GM23338 (cell line): Measurements from ENCODE around the gene PHLDA3. TPM values are rescaled to one million over a fixed set of nuclear protein-coding genes. Genes with fewer than 3 reads are reported as not detected.

Experiments used
- ATAC-seq: fragments of 200-7000 bp; cut with Tn5 transposase; 3 replicates; pipeline ENCODE4 v1.9.1; 2020
- DNase-seq: peaks from one replicate; pipeline ENCODE4 v3.0.0-alpha.2; 2015; ENCODE audit warnings: low spot score
- H2AFZ ChIP-seq: fragments of 200-600 bp; sonication (generic); 2 replicates; pipeline ENCODE4 v1.8.0; 2016; ENCODE audit warnings: antibody characterized with exemption, mild to moderate bottlenecking, moderate library complexity
- H3F3A ChIP-seq: fragments of 200-600 bp; sonication (generic); replicated peaks from 2 replicates; pipeline ENCODE4 v1.8.0; 2017; ENCODE audit warnings: antibody characterized with exemption, mixed run types, low read depth
- H3K27ac ChIP-seq: fragments of 200-600 bp; sonication (generic); 2 replicates; pipeline ENCODE4 v1.6.1; 2016; ENCODE audit warnings: low read depth
- H3K27me3 ChIP-seq: fragments of 200-600 bp; sonication (generic); 2 replicates; pipeline ENCODE4 v1.8.0; 2016; ENCODE audit warnings: mild to moderate bottlenecking, mixed run types, moderate library complexity; ENCODE audit not compliant: insufficient read depth
- H3K36me3 ChIP-seq: fragments of 200-600 bp; sonication (generic); 2 replicates; pipeline ENCODE4 v1.8.0; 2016; ENCODE audit warnings: mild to moderate bottlenecking; ENCODE audit not compliant: insufficient read depth
- H3K4me1 ChIP-seq: fragments of 200-600 bp; sonication (generic); 2 replicates; pipeline ENCODE4 v1.8.0; 2016; ENCODE audit warnings: mild to moderate bottlenecking, moderate library complexity; ENCODE audit not compliant: insufficient read depth
- H3K4me2 ChIP-seq: fragments of 200-600 bp; sonication (generic); 2 replicates; pipeline ENCODE4 v1.7.1; 2017; ENCODE audit warnings: mixed run types
- H3K4me3 ChIP-seq: fragments of 200-600 bp; sonication (generic); 2 replicates; pipeline ENCODE4 v1.6.1; 2016; ENCODE audit warnings: mixed run types
- H3K79me2 ChIP-seq: fragments of 200-600 bp; sonication (generic); replicated peaks from 2 replicates; pipeline ENCODE4 v1.8.0; 2017; ENCODE audit warnings: mild to moderate bottlenecking; ENCODE audit not compliant: insufficient read depth
- H3K9me2 ChIP-seq: fragments of 200-600 bp; sonication (generic); 2 replicates; pipeline ENCODE4 v1.8.0; 2017; ENCODE audit not compliant: insufficient read depth
- H4K20me1 ChIP-seq: fragments of 200-600 bp; sonication (generic); replicated peaks from 2 replicates; pipeline ENCODE4 v1.8.0; 2017; ENCODE audit warnings: mild to moderate bottlenecking; ENCODE audit not compliant: insufficient read depth
- H3K27ac Mint-ChIP-seq: 2 replicates; pipeline ENCODE4 v1.8.0; 2020; ENCODE audit warnings: inconsistent platforms, mild to moderate bottlenecking, moderate library complexity, mixed read lengths
- H3K27me3 Mint-ChIP-seq: 3 replicates; pipeline ENCODE4 v1.8.0; 2022; ENCODE audit warnings: low read depth, mild to moderate bottlenecking, moderate library complexity, mixed read lengths, inconsistent platforms; ENCODE audit not compliant: insufficient read depth, poor library complexity
- H3K36me3 Mint-ChIP-seq: 3 replicates; pipeline ENCODE4 v1.8.0; 2021; ENCODE audit warnings: low read depth, mild to moderate bottlenecking, inconsistent platforms, moderate library complexity, mixed read lengths
- H3K4me1 Mint-ChIP-seq: 3 replicates; pipeline ENCODE4 v1.8.0; 2020; ENCODE audit warnings: mild to moderate bottlenecking, inconsistent platforms, mixed read lengths
- H3K4me3 Mint-ChIP-seq: 3 replicates; pipeline ENCODE4 v1.8.0; 2021; ENCODE audit warnings: moderate library complexity, mild to moderate bottlenecking, inconsistent platforms, mixed read lengths
- H3K9me3 Mint-ChIP-seq: 3 replicates; pipeline ENCODE4 v1.8.0; 2020; ENCODE audit warnings: moderate library complexity, mild to moderate bottlenecking, inconsistent platforms, mixed read lengths
- EZH2 ChIP-seq: fragments of 200-600 bp; sonication (generic); IDR thresholded peaks from one replicate; pipeline ENCODE4 v1.8.0; 2017; ENCODE audit warnings: antibody characterized with exemption, mild to moderate bottlenecking, low read depth; ENCODE audit not compliant: unreplicated experiment
- NANOG ChIP-seq: IDR thresholded peaks from 2 replicates; pipeline ENCODE4 v1.6.1; 2016; ENCODE audit warnings: antibody characterized with exemption, borderline replicate concordance
- POLR2AphosphoS5 ChIP-seq: IDR thresholded peaks from 2 replicates; pipeline ENCODE4 v1.6.1; 2016; ENCODE audit warnings: antibody characterized with exemption, low read depth
- ZNF331 ChIP-seq: fragments of 250-450 bp; sonication (Bioruptor Pico); IDR thresholded peaks from 2 replicates; pipeline ENCODE4 v1.5.0; 2020; ENCODE audit warnings: low read depth, mild to moderate bottlenecking, moderate library complexity
- polyA plus RNA-seq: library from polyadenylated mRNA; unstranded; fragments of >200 nt; fragmentation: Nextera tagmentation; extraction: Ambion mirVana; gene quantifications from 2 replicates; pipeline ENCODE4 v1.2.1, GENCODE V29; 2016
- total RNA-seq: library from RNA; depleted of rRNA; stranded (reverse); fragments of >200 nt; shearing (Covaris generic); gene quantifications from 2 replicates; pipeline ENCODE4 v1.2.3, GENCODE V29; 2014
- TF ChIP-seq, protein P1 (sequence below): fragments of 250-450 bp; sonication (Bioruptor Pico); IDR thresholded peaks from 2 replicates; pipeline ENCODE4 v1.5.0; 2020; ENCODE audit warnings: mild to moderate bottlenecking, moderate library complexity
- TF ChIP-seq, protein P2 (sequence below): IDR thresholded peaks from one replicate; pipeline ENCODE4 v1.6.1; 2018; ENCODE audit warnings: antibody characterized with exemption; ENCODE audit not compliant: unreplicated experiment
- TF ChIP-seq, protein P3 (sequence below): IDR thresholded peaks from 2 replicates; pipeline ENCODE4 v1.6.1; 2016; ENCODE audit warnings: antibody characterized with exemption

Gene PHLDA3
- total and polyA plus RNA-seq, 2 experiments from 2014 or later: 37.5 to 87.4 TPM

DNA sequence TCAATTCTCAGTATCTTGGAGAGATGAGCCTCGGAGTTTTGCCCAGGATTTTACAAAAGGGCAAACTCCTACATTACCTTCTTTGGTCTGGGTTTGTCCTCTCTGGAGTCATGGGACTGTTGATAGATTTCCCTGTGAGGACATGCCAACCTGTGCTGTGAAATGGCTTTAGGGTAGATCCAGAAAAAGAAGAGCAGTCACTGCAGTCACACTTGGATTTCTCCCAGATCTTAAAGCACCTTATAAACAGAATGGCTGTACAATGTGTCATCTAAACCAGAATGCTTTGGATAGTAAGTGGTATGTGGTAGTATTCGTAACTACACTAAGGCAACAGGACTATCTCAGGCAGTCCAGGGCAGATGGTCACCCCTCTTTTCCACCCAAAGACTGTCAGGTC is 39.8 kb upstream of the PHLDA3 start (continued):
- TF ChIP-seq, protein P1, sequence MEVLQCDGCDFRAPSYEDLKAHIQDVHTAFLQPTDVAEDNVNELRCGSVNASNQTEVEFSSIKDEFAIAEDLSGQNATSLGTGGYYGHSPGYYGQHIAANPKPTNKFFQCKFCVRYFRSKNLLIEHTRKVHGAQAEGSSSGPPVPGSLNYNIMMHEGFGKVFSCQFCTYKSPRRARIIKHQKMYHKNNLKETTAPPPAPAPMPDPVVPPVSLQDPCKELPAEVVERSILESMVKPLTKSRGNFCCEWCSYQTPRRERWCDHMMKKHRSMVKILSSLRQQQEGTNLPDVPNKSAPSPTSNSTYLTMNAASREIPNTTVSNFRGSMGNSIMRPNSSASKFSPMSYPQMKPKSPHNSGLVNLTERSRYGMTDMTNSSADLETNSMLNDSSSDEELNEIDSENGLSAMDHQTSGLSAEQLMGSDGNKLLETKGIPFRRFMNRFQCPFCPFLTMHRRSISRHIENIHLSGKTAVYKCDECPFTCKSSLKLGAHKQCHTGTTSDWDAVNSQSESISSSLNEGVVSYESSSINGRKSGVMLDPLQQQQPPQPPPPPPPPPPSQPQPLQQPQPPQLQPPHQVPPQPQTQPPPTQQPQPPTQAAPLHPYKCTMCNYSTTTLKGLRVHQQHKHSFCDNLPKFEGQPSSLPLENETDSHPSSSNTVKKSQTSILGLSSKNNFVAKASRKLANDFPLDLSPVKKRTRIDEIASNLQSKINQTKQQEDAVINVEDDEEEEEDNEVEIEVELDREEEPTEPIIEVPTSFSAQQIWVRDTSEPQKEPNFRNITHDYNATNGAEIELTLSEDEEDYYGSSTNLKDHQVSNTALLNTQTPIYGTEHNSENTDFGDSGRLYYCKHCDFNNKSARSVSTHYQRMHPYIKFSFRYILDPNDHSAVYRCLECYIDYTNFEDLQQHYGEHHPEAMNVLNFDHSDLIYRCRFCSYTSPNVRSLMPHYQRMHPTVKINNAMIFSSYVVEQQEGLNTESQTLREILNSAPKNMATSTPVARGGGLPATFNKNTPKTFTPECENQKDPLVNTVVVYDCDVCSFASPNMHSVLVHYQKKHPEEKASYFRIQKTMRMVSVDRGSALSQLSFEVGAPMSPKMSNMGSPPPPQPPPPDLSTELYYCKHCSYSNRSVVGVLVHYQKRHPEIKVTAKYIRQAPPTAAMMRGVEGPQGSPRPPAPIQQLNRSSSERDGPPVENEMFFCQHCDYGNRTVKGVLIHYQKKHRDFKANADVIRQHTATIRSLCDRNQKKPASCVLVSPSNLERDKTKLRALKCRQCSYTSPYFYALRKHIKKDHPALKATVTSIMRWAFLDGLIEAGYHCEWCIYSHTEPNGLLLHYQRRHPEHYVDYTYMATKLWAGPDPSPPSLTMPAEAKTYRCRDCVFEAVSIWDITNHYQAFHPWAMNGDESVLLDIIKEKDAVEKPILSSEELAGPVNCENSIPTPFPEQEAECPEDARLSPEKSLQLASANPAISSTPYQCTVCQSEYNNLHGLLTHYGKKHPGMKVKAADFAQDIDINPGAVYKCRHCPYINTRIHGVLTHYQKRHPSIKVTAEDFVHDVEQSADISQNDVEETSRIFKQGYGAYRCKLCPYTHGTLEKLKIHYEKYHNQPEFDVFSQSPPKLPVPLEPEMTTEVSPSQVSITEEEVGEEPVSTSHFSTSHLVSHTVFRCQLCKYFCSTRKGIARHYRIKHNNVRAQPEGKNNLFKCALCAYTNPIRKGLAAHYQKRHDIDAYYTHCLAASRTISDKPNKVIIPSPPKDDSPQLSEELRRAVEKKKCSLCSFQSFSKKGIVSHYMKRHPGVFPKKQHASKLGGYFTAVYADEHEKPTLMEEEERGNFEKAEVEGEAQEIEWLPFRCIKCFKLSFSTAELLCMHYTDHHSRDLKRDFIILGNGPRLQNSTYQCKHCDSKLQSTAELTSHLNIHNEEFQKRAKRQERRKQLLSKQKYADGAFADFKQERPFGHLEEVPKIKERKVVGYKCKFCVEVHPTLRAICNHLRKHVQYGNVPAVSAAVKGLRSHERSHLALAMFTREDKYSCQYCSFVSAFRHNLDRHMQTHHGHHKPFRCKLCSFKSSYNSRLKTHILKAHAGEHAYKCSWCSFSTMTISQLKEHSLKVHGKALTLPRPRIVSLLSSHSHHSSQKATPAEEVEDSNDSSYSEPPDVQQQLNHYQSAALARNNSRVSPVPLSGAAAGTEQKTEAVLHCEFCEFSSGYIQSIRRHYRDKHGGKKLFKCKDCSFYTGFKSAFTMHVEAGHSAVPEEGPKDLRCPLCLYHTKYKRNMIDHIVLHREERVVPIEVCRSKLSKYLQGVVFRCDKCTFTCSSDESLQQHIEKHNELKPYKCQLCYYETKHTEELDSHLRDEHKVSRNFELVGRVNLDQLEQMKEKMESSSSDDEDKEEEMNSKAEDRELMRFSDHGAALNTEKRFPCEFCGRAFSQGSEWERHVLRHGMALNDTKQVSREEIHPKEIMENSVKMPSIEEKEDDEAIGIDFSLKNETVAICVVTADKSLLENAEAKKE (CRISPR knock-in tag): no peak
- TF ChIP-seq, protein P2, sequence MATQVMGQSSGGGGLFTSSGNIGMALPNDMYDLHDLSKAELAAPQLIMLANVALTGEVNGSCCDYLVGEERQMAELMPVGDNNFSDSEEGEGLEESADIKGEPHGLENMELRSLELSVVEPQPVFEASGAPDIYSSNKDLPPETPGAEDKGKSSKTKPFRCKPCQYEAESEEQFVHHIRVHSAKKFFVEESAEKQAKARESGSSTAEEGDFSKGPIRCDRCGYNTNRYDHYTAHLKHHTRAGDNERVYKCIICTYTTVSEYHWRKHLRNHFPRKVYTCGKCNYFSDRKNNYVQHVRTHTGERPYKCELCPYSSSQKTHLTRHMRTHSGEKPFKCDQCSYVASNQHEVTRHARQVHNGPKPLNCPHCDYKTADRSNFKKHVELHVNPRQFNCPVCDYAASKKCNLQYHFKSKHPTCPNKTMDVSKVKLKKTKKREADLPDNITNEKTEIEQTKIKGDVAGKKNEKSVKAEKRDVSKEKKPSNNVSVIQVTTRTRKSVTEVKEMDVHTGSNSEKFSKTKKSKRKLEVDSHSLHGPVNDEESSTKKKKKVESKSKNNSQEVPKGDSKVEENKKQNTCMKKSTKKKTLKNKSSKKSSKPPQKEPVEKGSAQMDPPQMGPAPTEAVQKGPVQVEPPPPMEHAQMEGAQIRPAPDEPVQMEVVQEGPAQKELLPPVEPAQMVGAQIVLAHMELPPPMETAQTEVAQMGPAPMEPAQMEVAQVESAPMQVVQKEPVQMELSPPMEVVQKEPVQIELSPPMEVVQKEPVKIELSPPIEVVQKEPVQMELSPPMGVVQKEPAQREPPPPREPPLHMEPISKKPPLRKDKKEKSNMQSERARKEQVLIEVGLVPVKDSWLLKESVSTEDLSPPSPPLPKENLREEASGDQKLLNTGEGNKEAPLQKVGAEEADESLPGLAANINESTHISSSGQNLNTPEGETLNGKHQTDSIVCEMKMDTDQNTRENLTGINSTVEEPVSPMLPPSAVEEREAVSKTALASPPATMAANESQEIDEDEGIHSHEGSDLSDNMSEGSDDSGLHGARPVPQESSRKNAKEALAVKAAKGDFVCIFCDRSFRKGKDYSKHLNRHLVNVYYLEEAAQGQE: no peak
- TF ChIP-seq, protein P3, sequence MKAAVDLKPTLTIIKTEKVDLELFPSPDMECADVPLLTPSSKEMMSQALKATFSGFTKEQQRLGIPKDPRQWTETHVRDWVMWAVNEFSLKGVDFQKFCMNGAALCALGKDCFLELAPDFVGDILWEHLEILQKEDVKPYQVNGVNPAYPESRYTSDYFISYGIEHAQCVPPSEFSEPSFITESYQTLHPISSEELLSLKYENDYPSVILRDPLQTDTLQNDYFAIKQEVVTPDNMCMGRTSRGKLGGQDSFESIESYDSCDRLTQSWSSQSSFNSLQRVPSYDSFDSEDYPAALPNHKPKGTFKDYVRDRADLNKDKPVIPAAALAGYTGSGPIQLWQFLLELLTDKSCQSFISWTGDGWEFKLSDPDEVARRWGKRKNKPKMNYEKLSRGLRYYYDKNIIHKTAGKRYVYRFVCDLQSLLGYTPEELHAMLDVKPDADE: no peak

DNA sequence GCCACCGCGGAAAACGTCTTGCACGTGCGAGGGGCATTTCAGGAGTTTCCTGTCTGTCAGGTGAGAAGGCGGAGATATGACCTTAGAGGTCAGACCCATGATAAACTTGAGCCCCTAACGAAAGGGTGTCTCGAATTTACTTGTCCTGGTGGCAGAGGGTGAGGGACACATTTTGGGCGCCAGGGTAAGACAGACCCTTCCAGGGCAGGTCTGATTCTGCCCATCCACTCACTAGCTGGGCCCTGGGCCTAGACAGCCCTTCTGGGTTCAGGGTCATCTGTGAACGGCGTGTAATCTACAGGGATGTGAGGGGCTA is 38.3 kb upstream of the PHLDA3 start:
- H3K36me3 Mint-ChIP-seq: no peaks in the 10 kb centered on the region
- H3K4me3 ChIP-seq: peak overlapping the region; percentile 65

More for the DNA sequence above, 38.3 kb upstream of the PHLDA3 start:
- H3K4me1 ChIP-seq: peaks cover 35% of the 10 kb centered on the region
- peaks cover 50% of the 10 kb centered on the region for H3K4me1 Mint-ChIP-seq
- DNase-seq (peak; percentile 50), ATAC-seq (no peak)
- no peaks in the 10 kb centered on the region for H3K9me2 ChIP-seq
- TF ChIP-seq ZNF331 (CRISPR knock-in tag) (no peak), POLR2AphosphoS5 (no peak), NANOG (no peak), EZH2 (peak; percentile 31)
- H3K4me2 ChIP-seq: peak overlapping the region; percentile 95
- H3K4me3 Mint-ChIP-seq: peak overlapping the region; percentile 72
- peaks cover 15% of the 10 kb centered on the region; the same call in 1 of the 2 replicates for H3F3A ChIP-seq
- H3K9me3 Mint-ChIP-seq: no peaks in the 10 kb centered on the region
- peaks cover 3% of the 10 kb centered on the region; the same call in 1 of the 2 replicates for H3K79me2 ChIP-seq
- H3K27me3 Mint-ChIP-seq: peaks cover 36% of the 10 kb centered on the region
- peak overlapping the region; percentile 98 for H2AFZ ChIP-seq
- no peak overlapping the region for H3K27ac ChIP-seq
- H4K20me1 ChIP-seq: no peaks in the 10 kb centered on the region
- no peaks in the 10 kb centered on the region for H3K36me3 ChIP-seq
- peaks cover 39% of the 10 kb centered on the region for H3K27me3 ChIP-seq
- no peak overlapping the region for H3K27ac Mint-ChIP-seq
